SK-N-SH (cell line): Measurements from ENCODE around the gene RBM25. TPM values are rescaled to one million over a fixed set of nuclear protein-coding genes. Genes with fewer than 3 reads are reported as not detected.

Experiments used
- CTCF ChIA-PET: fragments of 300-600, 350-600 bp; formaldehyde crosslinking; extraction: SDS; loops from one replicate; lab custom pipeline; 2021; lab: Yijun Ruan, JAX
- POLR2A ChIA-PET: fragments of 350-600 bp; sonication (Branson Sonifier 250); formaldehyde crosslinking; extraction: SDS; loops from one replicate; lab custom pipeline; 2020; ENCODE audit warnings: antibody characterized with exemption, inconsistent platforms; lab: Yijun Ruan, JAX
- DNase-seq: peaks from one replicate; pipeline ENCODE4 v3.0.0; 2012
- H2AFZ ChIP-seq: fragments of 200-600 bp; sonication (generic); 2 replicates; pipeline ENCODE4 v1.8.1; 2016; ENCODE audit warnings: antibody characterized with exemption, mild to moderate bottlenecking, low read depth
- H3F3A ChIP-seq: fragments of 200-600 bp; sonication (generic); replicated peaks from 2 replicates; pipeline ENCODE3; 2016; ENCODE audit warnings: antibody characterized with exemption, mild to moderate bottlenecking; ENCODE audit not compliant: insufficient read depth
- H3K27ac ChIP-seq, 2 experiments: fragments of 200-500 bp in 1 of 2; fragments of 200-600 bp in 1 of 2; sonication (Bioruptor generic) in 1 of 2; sonication (generic), shearing (Covaris generic) in 1 of 2; 2 replicates each; pipeline versions ENCODE4 v1.5.1 to v1.6.1; 2014 to 2016; ENCODE audit warnings: low read depth in 2 of 2, inconsistent platforms in 1 of 2, low read length in 1 of 2, mild to moderate bottlenecking in 1 of 2, mixed read lengths in 1 of 2
- H3K27me3 ChIP-seq: fragments of 200-600 bp; sonication (generic), shearing (Covaris generic); 2 replicates; pipeline ENCODE4 v1.6.1; 2016; ENCODE audit warnings: mixed run types; ENCODE audit not compliant: insufficient read depth
- H3K36me3 ChIP-seq, 2 experiments: fragments of 200-500 bp in 1 of 2; fragments of 200-600 bp in 1 of 2; sonication (Bioruptor generic) in 1 of 2; sonication (generic) in 1 of 2; replicated peaks in 1 of 2; 2 replicates each; pipeline versions ENCODE3 to v1.5.1; 2014 to 2016; ENCODE audit warnings: low read length in 1 of 2, mild to moderate bottlenecking in 1 of 2; ENCODE audit not compliant: insufficient read depth in 2 of 2, control insufficient read depth in 1 of 2
- H3K4me1 ChIP-seq, 2 experiments: fragments of 200-500 bp in 1 of 2; fragments of 200-600 bp in 1 of 2; sonication (Bioruptor generic) in 1 of 2; sonication (generic), shearing (Covaris generic) in 1 of 2; 2 replicates each; pipeline versions ENCODE4 v1.5.1 to v1.6.1; 2014 to 2016; ENCODE audit warnings: low read depth in 1 of 2, low read length in 1 of 2, mixed run types in 1 of 2; ENCODE audit not compliant: insufficient read depth in 2 of 2, control insufficient read depth in 1 of 2
- H3K4me2 ChIP-seq: fragments of 200-600 bp; sonication (generic), shearing (Covaris generic); 2 replicates; pipeline ENCODE4 v1.6.1; 2017; ENCODE audit warnings: mixed run types
- H3K4me3 ChIP-seq, 2 experiments: fragments of 200-500 bp in 1 of 2; fragments of 200-600 bp in 1 of 2; sonication (Bioruptor generic) in 1 of 2; sonication (generic), shearing (Covaris generic) in 1 of 2; 2 replicates each; pipeline versions ENCODE4 v1.5.1 to v1.8.1; 2014 to 2016; ENCODE audit warnings: low read depth in 2 of 2, inconsistent platforms in 1 of 2, low read length in 1 of 2, mild to moderate bottlenecking in 1 of 2, mixed read lengths in 1 of 2, moderate library complexity in 1 of 2
- H3K79me2 ChIP-seq: fragments of 200-600 bp; sonication (generic); 2 replicates; pipeline ENCODE4 v1.8.1; 2017; ENCODE audit warnings: mild to moderate bottlenecking; ENCODE audit not compliant: insufficient read depth
- H3K9ac ChIP-seq: fragments of 200-600 bp; sonication (generic); 2 replicates; pipeline ENCODE4 v1.6.1; 2017; ENCODE audit warnings: mixed run types
- H3K9me2 ChIP-seq: fragments of 200-600 bp; sonication (generic); 2 replicates; pipeline ENCODE4 v1.6.1; 2017; ENCODE audit warnings: mixed run types
- H3K9me3 ChIP-seq: fragments of 200-600 bp; sonication (generic); 2 replicates; pipeline ENCODE4 v1.6.1; 2017; ENCODE audit warnings: mixed run types, mild to moderate bottlenecking, moderate library complexity
- H4K20me1 ChIP-seq: fragments of 200-600 bp; sonication (generic); 2 replicates; pipeline ENCODE4 v1.6.1; 2017; ENCODE audit warnings: mild to moderate bottlenecking, mixed run types; ENCODE audit not compliant: insufficient read depth
- CHD2 ChIP-seq: fragments of 150-350 bp; IDR thresholded peaks from 2 replicates; pipeline ENCODE4 v1.6.1; 2018; ENCODE audit warnings: low read length; ENCODE audit not compliant: partially characterized antibody
- CTCF ChIP-seq: fragments of 200-600 bp; sonication (generic); IDR thresholded peaks from 2 replicates; pipeline ENCODE4 v1.6.1; 2017; ENCODE audit warnings: antibody characterized with exemption, mild to moderate bottlenecking, moderate library complexity
- ELF1 ChIP-seq: IDR thresholded peaks from 2 replicates; pipeline ENCODE4 v1.4.0; 2012
- EZH2phosphoT487 ChIP-seq: fragments of 200-600 bp; sonication (generic); IDR thresholded peaks from 2 replicates; pipeline ENCODE4 v1.6.1; 2017; ENCODE audit warnings: low read depth, mixed run types, mild to moderate bottlenecking, antibody characterized with exemption, moderate library complexity, borderline replicate concordance
- FOXJ3 ChIP-seq: sonication (generic); formaldehyde crosslinking; IDR thresholded peaks from 2 replicates; pipeline ENCODE4 v1.5.1; 2020; ENCODE audit warnings: mild to moderate bottlenecking, missing genetic modification reagents
- FOXM1 ChIP-seq: IDR thresholded peaks from 2 replicates; pipeline ENCODE4 v1.4.0; 2012; ENCODE audit warnings: low read depth, mild to moderate bottlenecking
- GATA2 ChIP-seq: sonication (generic); formaldehyde crosslinking; IDR thresholded peaks from 2 replicates; pipeline ENCODE4 v1.5.0; 2020; ENCODE audit warnings: mild to moderate bottlenecking, missing genetic modification reagents
- MXI1 ChIP-seq: IDR thresholded peaks from 2 replicates; pipeline ENCODE4 v1.6.1; 2012; ENCODE audit warnings: mild to moderate bottlenecking, low read depth, low read length, improper control_type of control experiment
- NRF1 ChIP-seq: IDR thresholded peaks from 2 replicates; pipeline ENCODE4 v1.6.1; 2012; ENCODE audit warnings: low read depth, mild to moderate bottlenecking, low read length
- PBX3 ChIP-seq: IDR thresholded peaks from 2 replicates; pipeline ENCODE4; 2012
- POLR2AphosphoS5 ChIP-seq: IDR thresholded peaks from 2 replicates; pipeline ENCODE4 v1.6.1; 2012; ENCODE audit warnings: low read depth, low read length
- RCOR1 ChIP-seq: fragments of 150-350 bp; IDR thresholded peaks from 2 replicates; pipeline ENCODE4 v1.6.1; 2017; ENCODE audit warnings: antibody characterized with exemption, low read length
- REST ChIP-seq: IDR thresholded peaks from 2 replicates; pipeline ENCODE4 v1.6.1; 2012; ENCODE audit warnings: mild to moderate bottlenecking, low read depth, low read length, moderate library complexity
- SIN3A ChIP-seq: IDR thresholded peaks from 2 replicates; pipeline ENCODE4 v1.6.1; 2012; ENCODE audit warnings: low read depth, mild to moderate bottlenecking, low read length, moderate library complexity, borderline replicate concordance
- TEAD4 ChIP-seq: IDR thresholded peaks from 2 replicates; pipeline ENCODE4 v1.4.0; 2012; ENCODE audit warnings: mild to moderate bottlenecking, borderline replicate concordance; ENCODE audit not compliant: insufficient read depth
- USF1 ChIP-seq: IDR thresholded peaks from 2 replicates; pipeline ENCODE4 v1.4.0; 2012; ENCODE audit warnings: low read depth, borderline replicate concordance
- USF2 ChIP-seq: fragments of 150-350 bp; IDR thresholded peaks from 2 replicates; pipeline ENCODE4 v1.6.1; 2017; ENCODE audit warnings: antibody characterized with exemption, low read length, low read depth, borderline replicate concordance
- WGBS: methylation state at CpG from one replicate; pipeline ENCODE4 v1.1.6; 2017; ENCODE audit warnings: low lambda C conversion rate; 5-methylcytosine and 5-hydroxymethylcytosine counted together
- polyA plus RNA-seq, 3 experiments: library from polyadenylated mRNA; depleted of rRNA; stranded (reverse); fragments of >200 nt; gene quantifications; 2 replicates each; pipeline ENCODE4 v1.2.3, GENCODE V29; 2012

The RBM25 gene
- polyA plus RNA-seq, 1 of the 3 experiments (the other 2 are of a cell fraction), result 14.0 TPM

- Histone ChIP-seq H2AFZ (no peak overlapping the region), H3K9me2 (no peaks in the 10 kb centered on the region), H3K79me2 (peaks cover 17% of the 10 kb centered on the region; the same call in 1 of the 2 replicates), H3F3A (no peaks in the 10 kb centered on the region), H3K9me3 (no peaks in the 10 kb centered on the region), H3K27ac (no peak overlapping the region), H3K4me3 (no peak overlapping the region), H3K9ac (no peak overlapping the region), H4K20me1 (0 out of 2 replicates have a peak, but pooled peaks cover 3% of the 10 kb centered on the region), H3K36me3 (peaks cover 18 to 74% of the 10 kb centered on the region in 2 experiments), H3K27me3 (no peaks in the 10 kb centered on the region), H3K4me1 (no peaks in the 10 kb centered on the region), H3K4me2 (no peak overlapping the region)
- DNase-seq, result no peak
- 98% methylated on average over 11 of the region's 11 CpGs for WGBS
- POLR2A ChIA-PET, result no interaction called here
- CTCF ChIA-PET, result interaction anchor here (1.1 kb wide), 1 partner anchor 70 kb away, joined by 3 read pairs; no protein-coding TSS in a partner anchor
- no peak for TF ChIP-seq USF2
- TF ChIP-seq MXI1, result no peak
- no peak for TF ChIP-seq GATA2
- TF ChIP-seq REST, result no peak
- TF ChIP-seq FOXM1, result no peak
- no peak for TF ChIP-seq CHD2
- TF ChIP-seq CTCF, result no peak
- no peak for TF ChIP-seq USF1
- TF ChIP-seq RCOR1, result no peak
- TF ChIP-seq PBX3, result no peak
- TF ChIP-seq NRF1, result no peak
- TF ChIP-seq SIN3A, result no peak
- no peak for TF ChIP-seq TEAD4
- TF ChIP-seq ELF1, result no peak
- no peak for TF ChIP-seq EZH2phosphoT487
- no peak for TF ChIP-seq FOXJ3 (CRISPR knock-in tag)
- TF ChIP-seq POLR2AphosphoS5, result no peak
Measured at GRCh38 chr14:73162251-73162650, 103.9 kb downstream of the RBM25 start.
